Esophagus squamous epithelium (tissue), 4 donors: ENCODE data around the gene HOXC13.

ENCODE experiments used
- POLR2A ChIP-seq, 4 donors: fragments of 450-650 bp; IDR thresholded peaks; one replicate each; pipeline ENCODE4 v1.6.1; 2017; ENCODE audit warnings: antibody characterized with exemption in 4 of 4, mild to moderate bottlenecking in 4 of 4, moderate library complexity in 3 of 4
- TF ChIP-seq, protein P1 (sequence below), 6 experiments: fragments of 450-650 bp in 4 of 6; fragments of 200-600 bp in 2 of 6; sonication (generic) in 2 of 6; IDR thresholded peaks; one replicate each; pipeline ENCODE4 v1.5.1; 2016 to 2019; ENCODE audit warnings: antibody characterized with exemption in 6 of 6, mild to moderate bottlenecking in 4 of 6, moderate library complexity in 4 of 6

DNA sequence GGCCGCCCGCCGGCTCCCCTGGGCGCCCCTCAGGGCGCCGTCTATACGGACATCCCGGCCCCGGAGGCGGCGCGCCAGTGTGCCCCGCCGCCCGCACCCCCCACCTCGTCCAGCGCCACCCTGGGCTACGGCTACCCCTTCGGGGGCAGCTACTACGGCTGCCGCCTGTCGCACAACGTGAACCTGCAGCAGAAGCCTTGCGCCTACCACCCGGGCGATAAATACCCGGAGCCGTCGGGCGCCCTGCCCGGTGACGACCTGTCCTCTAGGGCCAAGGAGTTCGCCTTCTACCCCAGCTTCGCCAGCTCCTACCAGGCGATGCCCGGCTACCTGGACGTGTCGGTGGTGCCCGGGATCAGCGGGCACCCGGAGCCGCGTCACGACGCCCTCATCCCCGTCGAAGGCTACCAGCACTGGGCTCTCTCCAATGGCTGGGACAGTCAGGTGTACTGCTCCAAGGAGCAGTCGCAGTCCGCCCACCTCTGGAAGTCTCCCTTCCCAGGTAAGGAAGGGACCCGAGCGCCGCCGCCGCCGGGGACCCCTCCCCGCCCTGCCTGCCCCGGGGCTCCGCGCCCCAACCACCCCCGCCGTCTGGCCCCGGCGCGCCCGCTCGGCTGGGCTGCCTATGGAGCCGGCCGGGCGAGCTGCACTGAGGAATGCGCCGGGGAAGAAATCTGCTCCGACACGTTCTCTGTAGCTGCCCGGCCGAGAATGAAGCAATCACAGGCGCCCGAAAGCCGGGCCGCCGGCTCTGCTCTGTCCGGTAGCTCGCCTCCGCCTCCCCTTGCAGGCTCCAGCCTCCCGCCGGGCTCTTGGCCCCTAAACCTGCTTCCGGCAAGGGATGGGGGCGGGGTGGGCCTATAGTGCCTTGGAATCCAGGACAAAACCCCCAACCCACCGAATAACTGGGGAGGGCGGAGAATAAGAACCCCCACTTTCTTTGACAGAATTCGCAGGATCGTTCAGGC lies 794 bp downstream of the HOXC13 start:
- TF ChIP-seq, protein P1, sequence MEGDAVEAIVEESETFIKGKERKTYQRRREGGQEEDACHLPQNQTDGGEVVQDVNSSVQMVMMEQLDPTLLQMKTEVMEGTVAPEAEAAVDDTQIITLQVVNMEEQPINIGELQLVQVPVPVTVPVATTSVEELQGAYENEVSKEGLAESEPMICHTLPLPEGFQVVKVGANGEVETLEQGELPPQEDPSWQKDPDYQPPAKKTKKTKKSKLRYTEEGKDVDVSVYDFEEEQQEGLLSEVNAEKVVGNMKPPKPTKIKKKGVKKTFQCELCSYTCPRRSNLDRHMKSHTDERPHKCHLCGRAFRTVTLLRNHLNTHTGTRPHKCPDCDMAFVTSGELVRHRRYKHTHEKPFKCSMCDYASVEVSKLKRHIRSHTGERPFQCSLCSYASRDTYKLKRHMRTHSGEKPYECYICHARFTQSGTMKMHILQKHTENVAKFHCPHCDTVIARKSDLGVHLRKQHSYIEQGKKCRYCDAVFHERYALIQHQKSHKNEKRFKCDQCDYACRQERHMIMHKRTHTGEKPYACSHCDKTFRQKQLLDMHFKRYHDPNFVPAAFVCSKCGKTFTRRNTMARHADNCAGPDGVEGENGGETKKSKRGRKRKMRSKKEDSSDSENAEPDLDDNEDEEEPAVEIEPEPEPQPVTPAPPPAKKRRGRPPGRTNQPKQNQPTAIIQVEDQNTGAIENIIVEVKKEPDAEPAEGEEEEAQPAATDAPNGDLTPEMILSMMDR (IDR thresholded peaks at IDR 0.05): no peak
- TF ChIP-seq POLR2A (IDR thresholded peaks at IDR 0.05): no peak
